H1 (cell line): Measurements from ENCODE around the gene SMG1. TPM values are rescaled to one million over a fixed set of nuclear protein-coding genes. Genes with fewer than 3 reads are reported as not detected.

Experiments
- CHD7 ChIP-seq: fragments of 300-600 bp; sonication (generic); IDR thresholded peaks from 2 replicates; pipeline ENCODE4 v1.7.1; 2012; ENCODE audit warnings: low read length, moderate library complexity, mild to moderate bottlenecking, inconsistent platforms; ENCODE audit not compliant: insufficient replicate concordance
- polyA plus RNA-seq, 7 experiments: library from polyadenylated mRNA; depleted of rRNA in 3 of 7; stranded (reverse) in 5 of 7; unstranded in 2 of 7; fragments of >200 nt in 5 of 7; fragments of 200-250 nt in 2 of 7; gene quantifications; 1 replicate in 5 of 7; 2 replicates in 1 of 7; 4 replicates in 1 of 7; pipeline versions ENCODE4 v1.2.1 to v1.2.3, GENCODE V29; 2011 to 2013; ENCODE audit warnings: missing spikeins in 2 of 7, mixed read lengths in 2 of 7
- total RNA-seq: library from RNA; stranded (reverse); fragmentation: NEBNext Ultra II Directional; extraction: Animal tissue kit (Norgen Biotek cat#: 25700); gene quantifications from 2 replicates; pipeline ENCODE4 v1.2.1, GENCODE V29; 2021

The SMG1 gene
- total and polyA plus RNA-seq, 2 of the 8 experiments (the other 6 are each of a cell fraction or from before 2014, with no cell fraction given): 14.9 to 90.6 TPM

- TF ChIP-seq CHD7: no peak
These were observed 7.3 kb upstream of the SMG1 start (continued) for GRCh38 chr16:18933501-18933900.
